Measurements from ENCODE around the gene GZMH. TPM values are rescaled to one million over a fixed set of nuclear protein-coding genes. Genes with fewer than 3 reads are reported as not detected.
"Not testable (repeated sequence)": the region's sequence is repeated elsewhere in the genome, so short reads cannot be mapped to it uniquely, and the experiment has no call there.

GZMH gene
- total RNA-seq = 1 to 10 TPM in 2 of 4 donors, under 1 TPM in 1, not detected in 1; 0.53 to 5.1 (median 1.9) TPM

DNA sequence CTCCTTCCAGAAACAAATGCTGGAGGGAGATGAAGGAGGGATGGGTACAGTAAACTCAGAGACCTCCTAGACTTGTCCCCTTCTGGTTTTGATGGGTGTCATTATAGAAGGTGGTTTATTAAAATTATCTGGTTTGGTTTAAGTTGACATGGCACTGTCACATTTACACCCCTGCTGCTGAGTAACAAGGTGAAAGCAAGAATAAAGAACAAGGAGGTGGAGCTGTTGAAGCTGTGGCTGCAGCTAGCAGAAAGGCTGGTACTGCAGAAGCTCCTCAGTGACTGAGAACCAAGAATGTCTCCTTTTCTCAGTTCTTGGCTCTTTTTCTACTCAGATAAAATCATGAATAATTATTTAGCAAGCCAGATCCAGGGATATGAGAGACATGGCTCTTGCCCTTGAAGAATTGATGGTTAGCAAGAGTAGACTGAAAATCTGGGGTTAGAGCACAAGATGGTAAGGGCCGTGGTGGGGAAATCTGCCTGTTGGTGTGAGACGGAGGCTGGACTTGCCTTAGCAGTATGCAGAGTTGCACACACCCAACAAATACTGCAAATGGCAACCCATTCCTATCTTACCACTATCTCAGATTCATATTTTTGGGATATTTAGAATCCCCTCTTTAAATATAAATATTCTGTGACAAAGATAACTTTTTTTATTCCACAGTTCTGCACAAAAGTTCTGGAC is at the start of gene GZMH:
Gene GZMH, minus strand, starts transcription at position 31 of the 690 bp plus-strand sequence. CDS start 72 bp downstream, outside the sequence.
- intact Hi-C loops (cut with DNase I) = loop anchor here (10.0 kb wide), 1 partner anchor 65 kb away; no protein-coding TSS in a partner anchor
- no peak for TF ChIP-seq POLR2A (IDR thresholded peaks at IDR 0.05)
- TF ChIP-seq, protein P1, sequence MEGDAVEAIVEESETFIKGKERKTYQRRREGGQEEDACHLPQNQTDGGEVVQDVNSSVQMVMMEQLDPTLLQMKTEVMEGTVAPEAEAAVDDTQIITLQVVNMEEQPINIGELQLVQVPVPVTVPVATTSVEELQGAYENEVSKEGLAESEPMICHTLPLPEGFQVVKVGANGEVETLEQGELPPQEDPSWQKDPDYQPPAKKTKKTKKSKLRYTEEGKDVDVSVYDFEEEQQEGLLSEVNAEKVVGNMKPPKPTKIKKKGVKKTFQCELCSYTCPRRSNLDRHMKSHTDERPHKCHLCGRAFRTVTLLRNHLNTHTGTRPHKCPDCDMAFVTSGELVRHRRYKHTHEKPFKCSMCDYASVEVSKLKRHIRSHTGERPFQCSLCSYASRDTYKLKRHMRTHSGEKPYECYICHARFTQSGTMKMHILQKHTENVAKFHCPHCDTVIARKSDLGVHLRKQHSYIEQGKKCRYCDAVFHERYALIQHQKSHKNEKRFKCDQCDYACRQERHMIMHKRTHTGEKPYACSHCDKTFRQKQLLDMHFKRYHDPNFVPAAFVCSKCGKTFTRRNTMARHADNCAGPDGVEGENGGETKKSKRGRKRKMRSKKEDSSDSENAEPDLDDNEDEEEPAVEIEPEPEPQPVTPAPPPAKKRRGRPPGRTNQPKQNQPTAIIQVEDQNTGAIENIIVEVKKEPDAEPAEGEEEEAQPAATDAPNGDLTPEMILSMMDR (IDR thresholded peaks at IDR 0.05) = no peak
- Histone ChIP-seq H3K27ac (peak within 1 kb of the TSS in 1 of 4 donors; percentile 0), H3K4me1 (peaks cover 0 to 25% (median 9%) of the 10 kb centered on the region in 3 donors), H3K4me3 (no peak within 1 kb of the TSS), H3K36me3 (no peaks in the 10 kb centered on the region), H3K27me3 (no peaks in the 10 kb centered on the region), H3K9me3 (no peaks in the 10 kb centered on the region)
- WGBS, 2 donors = 82 to 83% methylated on average over 2 of the region's 2 CpGs
- no peak for DNase-seq

DNA sequence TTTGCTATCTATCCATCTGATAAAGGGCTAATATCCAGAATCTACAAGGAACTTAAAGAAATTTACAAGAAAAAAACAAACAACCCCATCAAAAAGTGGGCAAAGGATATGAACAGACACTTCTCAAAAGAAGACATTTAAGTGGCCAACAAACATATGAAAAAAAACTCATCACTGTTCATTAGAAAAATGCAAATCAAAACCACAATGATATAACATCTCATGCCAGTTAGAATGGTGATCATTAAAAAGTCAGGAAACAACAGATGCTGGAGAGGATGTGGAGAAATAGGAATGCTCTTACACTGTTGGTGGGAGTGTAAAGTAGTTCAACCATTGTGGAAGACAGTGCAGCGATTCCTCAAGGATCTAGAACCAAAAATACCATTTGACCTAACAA is 38.9 kb upstream of the GZMH start:
- WGBS, 2 donors = 55 to 60% methylated on average over 1 of the region's 1 CpG
- H3K36me3 ChIP-seq; H3K9me3 ChIP-seq; H3K27ac ChIP-seq; DNase-seq; H3K4me3 ChIP-seq; intact Hi-C loops (cut with DNase I); H3K27me3 ChIP-seq; H3K4me1 ChIP-seq: not testable (repeated sequence)

DNA sequence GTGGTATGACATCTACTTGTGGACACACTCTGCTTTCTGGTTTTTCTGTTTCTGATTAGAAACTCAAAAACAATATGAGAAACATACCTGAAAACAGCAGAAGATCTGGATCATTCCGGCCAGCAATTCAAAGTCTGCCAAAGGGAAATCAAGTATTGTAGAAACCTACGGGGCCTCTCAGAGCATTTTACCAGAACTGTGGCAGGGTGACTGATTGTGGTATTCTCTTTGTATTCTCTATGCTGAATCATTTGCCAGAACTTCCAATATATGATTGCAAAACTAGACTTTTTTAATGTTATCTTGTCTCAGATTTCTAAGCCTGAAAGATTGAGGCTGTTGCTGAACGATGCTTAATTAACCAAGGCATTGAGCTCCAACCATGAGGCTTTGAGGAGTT is 30.4 kb upstream of the GZMH start:
- Histone ChIP-seq H3K4me3 (no peak overlapping the region), H3K27ac (no peak overlapping the region), H3K27me3 (no peaks in the 10 kb centered on the region), H3K9me3 (no peaks in the 10 kb centered on the region), H3K36me3 (no peaks in the 10 kb centered on the region), H3K4me1 (no peaks in the 10 kb centered on the region)
- no peak for DNase-seq
- no peak for TF ChIP-seq POLR2A (IDR thresholded peaks at IDR 0.05)
- TF ChIP-seq, protein P1 (IDR thresholded peaks at IDR 0.05) = no peak
- 44 to 89% methylated on average over 3 of the region's 3 CpGs for WGBS, 2 donors
- intact Hi-C loops (cut with DNase I) = no loop called here

GRCh38 chr14:24639270-24639669 is 29.8 kb upstream of the GZMH start:
- DNase-seq = no peak
- Histone ChIP-seq H3K4me3 (no peak overlapping the region), H3K4me1 (no peaks in the 10 kb centered on the region), H3K27ac (no peak overlapping the region), H3K9me3 (no peaks in the 10 kb centered on the region), H3K36me3 (no peaks in the 10 kb centered on the region), H3K27me3 (no peaks in the 10 kb centered on the region)
- TF ChIP-seq, protein P1 (IDR thresholded peaks at IDR 0.05) = no peak
- TF ChIP-seq POLR2A (IDR thresholded peaks at IDR 0.05) = no peak
- 80 to 86% methylated on average over 3 of the region's 3 CpGs for WGBS, 2 donors
- intact Hi-C loops (cut with DNase I) = no loop called here

GRCh38 chr14:24634158-24634557 is 24.7 kb upstream of the GZMH start, which contains the start of gene GZMB:
TSS of gene GZMB (minus strand) at chr14:24634190. CDS start at chr14:24634160, 30 bp downstream.
- Histone ChIP-seq H3K27ac (peak within 1 kb of the TSS in 1 of 4 donors; percentile 44), H3K27me3 (peaks cover 0 to 12% (median 0%) of the 10 kb centered on the region in 4 donors), H3K36me3 (no peaks in the 10 kb centered on the region), H3K9me3 (no peaks in the 10 kb centered on the region), H3K4me1 (peaks cover 0 to 14% (median 5%) of the 10 kb centered on the region in 3 donors), H3K4me3 (peak within 1 kb of the TSS in 1 of 4 donors; percentile 13)
- TF ChIP-seq POLR2A (IDR thresholded peaks at IDR 0.05) = no peak
- TF ChIP-seq, protein P1 (IDR thresholded peaks at IDR 0.05) = no peak
- 67 to 71% methylated on average over 1 of the region's 2 CpGs for WGBS, 2 donors
- intact Hi-C loops (cut with DNase I) = no loop called here
- DNase-seq = no peak

Data from esophagus squamous epithelium (tissue), 5 donors.